GM12865 (cell line): ENCODE data around the gene PBX2.

Experiments
- DNase-seq: peaks from one replicate; pipeline ENCODE4 v3.0.0; 2010; ENCODE audit warnings: low read depth
- H3K4me3 ChIP-seq: 2 replicates; pipeline ENCODE4 v1.5.1; 2011; ENCODE audit warnings: mild to moderate bottlenecking, low read depth, low read length, control low read depth
- TF ChIP-seq, protein P1 (sequence below): IDR thresholded peaks from 2 replicates; pipeline ENCODE4 v1.5.1; 2011; ENCODE audit warnings: low read length, control low read depth, low read depth, inconsistent platforms; ENCODE audit not compliant: insufficient read depth; ENCODE audit errors: missing control alignments

Gene PBX2, protein sequence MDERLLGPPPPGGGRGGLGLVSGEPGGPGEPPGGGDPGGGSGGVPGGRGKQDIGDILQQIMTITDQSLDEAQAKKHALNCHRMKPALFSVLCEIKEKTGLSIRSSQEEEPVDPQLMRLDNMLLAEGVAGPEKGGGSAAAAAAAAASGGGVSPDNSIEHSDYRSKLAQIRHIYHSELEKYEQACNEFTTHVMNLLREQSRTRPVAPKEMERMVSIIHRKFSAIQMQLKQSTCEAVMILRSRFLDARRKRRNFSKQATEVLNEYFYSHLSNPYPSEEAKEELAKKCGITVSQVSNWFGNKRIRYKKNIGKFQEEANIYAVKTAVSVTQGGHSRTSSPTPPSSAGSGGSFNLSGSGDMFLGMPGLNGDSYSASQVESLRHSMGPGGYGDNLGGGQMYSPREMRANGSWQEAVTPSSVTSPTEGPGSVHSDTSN

DNA sequence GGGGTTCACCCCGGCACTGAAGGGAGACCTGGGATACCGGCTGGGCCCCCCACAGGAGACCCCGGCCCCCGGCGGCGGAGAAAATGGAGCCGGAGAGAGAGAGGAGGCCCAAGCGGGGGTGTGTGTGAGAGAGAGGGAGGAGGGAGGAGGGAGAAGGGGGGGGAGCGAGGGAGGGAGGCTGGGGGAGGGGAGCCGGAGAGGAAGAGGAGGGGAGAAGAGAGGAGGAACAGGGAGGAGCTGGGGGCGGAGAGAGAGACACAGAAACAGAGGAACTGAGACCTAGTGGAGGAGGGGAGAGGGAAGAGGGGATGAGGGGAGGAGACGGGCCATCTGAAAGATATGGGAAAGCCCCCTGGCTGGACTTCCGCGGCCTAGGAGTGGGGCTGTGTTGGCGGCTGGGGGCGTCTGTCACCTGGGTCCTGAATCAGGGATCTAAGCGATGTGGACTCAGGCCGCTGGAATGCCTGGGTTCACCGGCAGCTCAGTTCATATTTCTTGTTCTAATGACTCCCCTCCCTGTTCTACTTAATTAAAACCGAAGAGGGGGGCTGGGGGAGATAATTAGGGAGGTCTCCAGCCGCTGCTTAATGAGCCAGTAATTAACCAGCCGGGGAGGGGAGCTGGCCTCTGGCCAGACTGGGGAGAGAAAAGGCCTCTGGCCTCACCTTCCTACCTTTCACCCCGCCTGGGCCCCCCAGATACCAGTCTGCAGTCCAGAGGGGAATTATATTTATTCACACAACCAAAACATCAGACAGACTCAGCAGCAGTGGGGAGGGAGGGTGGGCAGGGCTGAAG is at the start of gene PBX2:
TSS of gene PBX2 (minus strand) at position 149 of the 798 bp plus-strand sequence. CDS start 287 bp downstream, outside the sequence.
- peak; percentile 96 for DNase-seq
- peak within 1 kb of the TSS; percentile 67 for H3K4me3 ChIP-seq
- TF ChIP-seq, protein P1, sequence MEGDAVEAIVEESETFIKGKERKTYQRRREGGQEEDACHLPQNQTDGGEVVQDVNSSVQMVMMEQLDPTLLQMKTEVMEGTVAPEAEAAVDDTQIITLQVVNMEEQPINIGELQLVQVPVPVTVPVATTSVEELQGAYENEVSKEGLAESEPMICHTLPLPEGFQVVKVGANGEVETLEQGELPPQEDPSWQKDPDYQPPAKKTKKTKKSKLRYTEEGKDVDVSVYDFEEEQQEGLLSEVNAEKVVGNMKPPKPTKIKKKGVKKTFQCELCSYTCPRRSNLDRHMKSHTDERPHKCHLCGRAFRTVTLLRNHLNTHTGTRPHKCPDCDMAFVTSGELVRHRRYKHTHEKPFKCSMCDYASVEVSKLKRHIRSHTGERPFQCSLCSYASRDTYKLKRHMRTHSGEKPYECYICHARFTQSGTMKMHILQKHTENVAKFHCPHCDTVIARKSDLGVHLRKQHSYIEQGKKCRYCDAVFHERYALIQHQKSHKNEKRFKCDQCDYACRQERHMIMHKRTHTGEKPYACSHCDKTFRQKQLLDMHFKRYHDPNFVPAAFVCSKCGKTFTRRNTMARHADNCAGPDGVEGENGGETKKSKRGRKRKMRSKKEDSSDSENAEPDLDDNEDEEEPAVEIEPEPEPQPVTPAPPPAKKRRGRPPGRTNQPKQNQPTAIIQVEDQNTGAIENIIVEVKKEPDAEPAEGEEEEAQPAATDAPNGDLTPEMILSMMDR = no peak

DNA sequence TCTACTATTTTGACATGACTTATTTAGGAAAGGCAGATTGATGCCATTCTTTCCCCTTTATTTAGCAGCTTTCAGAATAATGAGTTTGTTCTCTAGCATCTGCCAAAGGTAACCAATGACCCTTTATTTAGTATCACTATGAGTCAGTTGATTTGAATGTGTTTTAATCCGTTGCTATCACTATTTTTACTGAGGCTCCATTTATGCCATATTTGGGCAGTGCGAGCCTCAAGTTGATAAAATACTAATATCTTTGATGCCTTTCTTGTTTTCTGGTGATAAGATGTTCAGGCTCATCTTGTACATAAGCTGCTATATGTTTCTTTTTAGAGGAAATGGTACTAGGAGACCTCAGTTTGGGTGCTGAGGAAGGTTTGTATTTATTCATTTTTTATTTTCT is 49.5 kb upstream of the PBX2 start:
- H3K4me3 ChIP-seq = no peak overlapping the region
- TF ChIP-seq, protein P1 = no peak
- no peak for DNase-seq

DNA sequence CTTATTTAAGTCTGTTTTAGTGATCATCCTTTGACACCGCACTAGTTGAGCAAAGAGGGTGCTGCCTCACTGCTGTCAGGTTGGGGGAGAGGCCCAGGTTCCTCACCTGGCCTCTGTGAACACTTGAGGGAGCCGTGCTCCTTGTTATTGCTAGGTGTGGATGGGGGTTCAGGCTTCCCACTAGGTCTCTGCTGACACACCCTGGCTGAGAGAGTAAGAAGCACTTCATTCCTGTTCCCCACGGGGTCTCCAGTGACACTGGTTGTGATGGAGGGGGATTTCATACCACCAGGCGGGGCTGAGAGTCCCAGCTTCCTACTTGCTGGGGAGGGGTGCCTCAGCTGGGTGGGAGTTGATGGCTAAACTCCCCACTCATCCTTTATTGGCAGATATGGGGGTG is 44.9 kb upstream of the PBX2 start:
- H3K4me3 ChIP-seq = no peak overlapping the region
- TF ChIP-seq, protein P1 = peak; percentile 15
- DNase-seq = peak; percentile 29

DNA sequence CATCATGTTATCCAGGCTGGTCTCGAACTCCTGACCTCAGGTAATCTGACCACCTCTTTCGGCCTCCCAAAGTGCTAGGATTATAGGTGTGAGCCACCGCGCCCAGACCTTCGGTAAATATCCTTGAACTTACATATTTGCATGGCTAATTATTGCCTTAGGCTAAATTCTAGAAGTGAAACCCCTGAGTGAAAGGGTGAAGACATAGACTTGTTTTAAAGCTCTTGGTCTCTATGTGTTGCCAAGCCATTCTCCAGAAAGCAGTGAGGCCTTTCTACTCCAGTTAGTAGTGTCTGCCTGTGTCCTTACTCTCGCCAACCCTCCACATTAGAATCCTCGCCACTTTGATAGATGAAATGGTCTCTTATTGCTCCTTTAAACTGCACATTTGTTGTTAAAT is 36.4 kb upstream of the PBX2 start:
- TF ChIP-seq, protein P1 = no peak

DNA sequence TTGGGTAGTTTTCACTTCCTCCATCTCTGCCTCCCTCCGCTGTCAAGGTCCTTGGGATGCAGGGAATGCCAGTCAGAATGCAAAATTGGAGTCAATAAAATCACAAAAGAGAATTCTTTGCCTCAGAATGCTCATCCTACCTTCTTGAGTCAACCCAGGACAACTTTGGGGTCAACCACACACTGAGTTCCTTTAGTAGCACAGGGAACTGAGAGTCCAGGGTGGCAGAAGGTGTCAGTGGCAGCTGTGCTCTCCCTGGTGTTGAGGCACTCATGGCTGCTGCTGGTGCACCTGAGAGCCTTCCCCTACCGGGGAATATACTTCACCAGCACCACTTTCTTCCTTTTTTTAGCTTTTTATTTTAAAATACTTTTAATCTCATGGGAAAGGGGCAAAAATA is 34.7 kb upstream of the PBX2 start:
- TF ChIP-seq, protein P1 = no peak
- DNase-seq = peak; percentile 56

More for the DNA sequence above, 36.4 kb upstream of the PBX2 start:
- H3K4me3 ChIP-seq = no peak overlapping the region
- no peak for DNase-seq

DNA sequence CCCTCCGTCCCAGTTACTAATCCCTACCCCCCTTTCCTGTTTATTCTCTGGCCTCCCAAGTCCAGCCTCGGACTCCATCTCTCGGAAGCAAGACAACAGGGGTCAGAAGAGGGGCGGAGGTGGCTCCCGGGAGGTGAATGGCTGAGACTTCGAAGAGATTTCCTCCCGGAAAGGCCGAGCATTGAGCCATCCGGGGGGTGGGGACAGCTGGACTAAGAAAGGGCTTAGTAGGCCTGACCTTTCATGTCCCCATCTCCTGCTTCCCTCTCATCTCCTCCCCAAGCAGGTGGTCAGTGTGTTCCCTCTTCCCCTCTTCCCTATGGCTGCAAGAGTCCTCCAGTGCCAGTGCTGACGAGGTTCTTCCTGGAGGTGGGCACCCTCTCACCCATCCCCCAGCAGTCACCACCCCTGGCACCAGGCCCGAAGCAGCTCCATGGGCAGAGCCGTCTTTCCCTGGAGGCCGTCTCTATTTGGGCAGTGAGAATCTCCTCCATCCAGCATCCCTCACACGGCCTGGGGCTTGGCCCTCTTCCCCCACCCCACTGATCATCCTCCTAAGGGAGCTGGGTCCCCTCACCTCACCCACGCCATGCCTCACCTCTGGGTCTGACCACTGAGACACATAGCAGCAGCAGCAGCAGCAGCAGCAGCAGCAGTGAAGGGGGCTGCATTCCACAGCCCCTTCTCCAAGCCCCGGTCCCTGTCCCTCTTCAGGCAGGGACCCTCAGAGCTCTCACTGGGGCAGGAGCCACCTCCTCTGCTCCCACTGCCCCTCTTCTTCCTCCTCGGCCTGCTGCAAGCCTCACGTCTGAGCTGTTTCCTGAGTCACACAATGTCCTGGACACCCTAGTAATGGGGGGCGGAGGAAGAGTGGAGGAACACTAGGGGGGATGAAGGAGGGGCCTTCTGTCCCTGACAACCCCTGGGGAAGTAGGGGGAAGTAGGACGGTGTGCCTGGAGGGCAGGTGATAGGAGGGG is 33.5 kb upstream of the PBX2 start, which contains the start of gene NOTCH4:
TSS of gene NOTCH4 (minus strand) at position 810 of the 978 bp plus-strand sequence. CDS start at position 671, 139 bp downstream.
- TF ChIP-seq, protein P1 = no peak
- no peak within 1 kb of the TSS for H3K4me3 ChIP-seq
- no peak for DNase-seq

More for the DNA sequence above, 34.7 kb upstream of the PBX2 start:
- H3K4me3 ChIP-seq = no peak overlapping the region
